Measurements from ENCODE around the gene FYN.
A peak's percentile ranks its signal among the peaks of the same experiment; 100 is the strongest.

The FYN gene

GRCh38 chr6:111745186-111745585 lies 128.1 kb downstream of the FYN start:
- no peak for DNase-seq

- no peak for DNase-seq
Measured at GRCh38 chr6:111743862-111744692, 129.2 kb downstream of the FYN start.

- no peak for DNase-seq
Measured at GRCh38 chr6:111743360-111743759, 129.9 kb downstream of the FYN start.

GRCh38 chr6:111741177-111741952 lies 131.9 kb downstream of the FYN start:
- no peak for DNase-seq

GRCh38 chr6:111740506-111740905 lies 132.7 kb downstream of the FYN start:
- no peak for DNase-seq

GRCh38 chr6:111739257-111739696 lies 134.0 kb downstream of the FYN start:
- no peak for DNase-seq

GRCh38 chr6:111738631-111739030 lies 134.6 kb downstream of the FYN start:
- DNase-seq: no peak

GRCh38 chr6:111738156-111738555 lies 135.1 kb downstream of the FYN start:
- DNase-seq: no peak

- no peak for DNase-seq
Measured at GRCh38 chr6:111737065-111737521, 136.2 kb downstream of the FYN start.

- no peak for DNase-seq
Measured at GRCh38 chr6:111736005-111736608, 137.1 kb downstream of the FYN start.

- DNase-seq: peak in 1 of 2 donors; percentile 34
Measured at GRCh38 chr6:111734068-111735061, 138.9 kb downstream of the FYN start.

- DNase-seq: no peak
Measured at GRCh38 chr6:111732390-111732789, 140.9 kb downstream of the FYN start.

GRCh38 chr6:111731456-111732195 lies 141.6 kb downstream of the FYN start:
- no peak for DNase-seq

- DNase-seq: no peak
Measured at GRCh38 chr6:111730864-111731263, 142.4 kb downstream of the FYN start.

- DNase-seq: no peak
Measured at GRCh38 chr6:111727802-111728201, 145.4 kb downstream of the FYN start.

- DNase-seq: no peak
Measured at GRCh38 chr6:111727041-111727440, 146.2 kb downstream of the FYN start.

GRCh38 chr6:111725446-111726112 lies 147.7 kb downstream of the FYN start:
- DNase-seq: no peak

- peak; percentile 33 to 57 for DNase-seq
Measured at GRCh38 chr6:111724505-111724904, 148.7 kb downstream of the FYN start.

GRCh38 chr6:111724039-111724438 lies 149.2 kb downstream of the FYN start:
- no peak for DNase-seq

GRCh38 chr6:111723412-111723970 lies 149.8 kb downstream of the FYN start:
- DNase-seq: no peak
